Dermis lymphatic vessel endothelial cell (primary cell): Measurements from ENCODE around the gene HEPN1. TPM values are rescaled to one million over a fixed set of nuclear protein-coding genes. Genes with fewer than 3 reads are reported as not detected.

Experiments
- total RNA-seq: library from RNA; depleted of rRNA; stranded (reverse); fragments of >200 nt; gene quantifications from 2 replicates; pipeline ENCODE4 v1.2.1, GENCODE V29; 2014

Gene HEPN1
- total RNA-seq = not detected in 2 replicates

DNA sequence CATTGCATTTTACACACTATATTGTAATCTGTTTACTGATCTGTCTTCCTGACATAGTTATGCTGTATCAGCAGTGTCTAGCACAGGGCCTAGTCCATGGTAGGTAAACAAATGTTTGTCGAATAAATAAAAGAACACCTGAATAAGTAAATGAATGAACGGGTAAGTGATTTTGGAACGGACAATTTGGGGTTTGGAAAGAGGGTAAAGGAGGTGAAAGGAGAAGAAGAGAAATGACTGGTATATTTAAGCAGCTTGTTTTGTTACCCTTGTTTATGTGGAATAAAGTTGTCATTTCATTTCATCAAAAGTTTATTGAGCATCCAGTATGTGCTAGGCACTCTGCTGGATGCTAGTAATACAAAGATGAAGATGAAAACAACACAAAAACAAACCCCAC lies at the start of gene HEPN1:
Gene HEPN1, plus strand, starts transcription at position 301 of the 400 bp plus-strand sequence.

DNA sequence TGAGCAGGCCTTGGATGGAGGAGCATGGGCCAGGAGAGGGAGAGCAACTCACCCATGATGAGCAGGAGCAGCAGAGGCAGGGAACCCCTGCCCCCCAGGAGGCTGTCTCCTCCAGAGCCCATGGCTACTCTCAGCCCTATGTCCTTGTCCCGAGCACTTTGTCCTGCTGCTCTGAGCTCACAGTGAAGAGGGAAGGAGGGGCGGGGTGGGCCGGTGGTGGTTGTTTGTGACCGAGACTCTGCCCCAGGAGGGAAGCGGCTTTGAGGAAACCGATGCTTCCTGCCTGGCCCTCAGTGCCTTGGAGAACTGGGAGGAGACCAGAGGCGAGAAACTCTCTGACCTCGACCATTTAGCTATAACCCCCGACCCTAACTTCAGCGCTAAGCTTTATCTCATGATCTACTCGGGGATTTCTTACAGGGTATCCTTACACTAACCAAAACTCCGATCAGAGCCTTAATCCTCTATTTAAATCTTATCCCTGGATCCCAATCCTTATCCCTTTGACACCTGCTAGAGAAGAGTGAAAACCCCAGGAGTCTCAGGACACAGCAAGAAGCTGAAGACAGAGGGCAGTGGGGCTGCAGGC lies 21.3 kb upstream of the HEPN1 start, which contains the start of gene ROBO4:
Gene ROBO4, minus strand, starts transcription at position 192 of the 589 bp plus-strand sequence. Its CDS starts 70 bp downstream, at position 122.

DNA sequence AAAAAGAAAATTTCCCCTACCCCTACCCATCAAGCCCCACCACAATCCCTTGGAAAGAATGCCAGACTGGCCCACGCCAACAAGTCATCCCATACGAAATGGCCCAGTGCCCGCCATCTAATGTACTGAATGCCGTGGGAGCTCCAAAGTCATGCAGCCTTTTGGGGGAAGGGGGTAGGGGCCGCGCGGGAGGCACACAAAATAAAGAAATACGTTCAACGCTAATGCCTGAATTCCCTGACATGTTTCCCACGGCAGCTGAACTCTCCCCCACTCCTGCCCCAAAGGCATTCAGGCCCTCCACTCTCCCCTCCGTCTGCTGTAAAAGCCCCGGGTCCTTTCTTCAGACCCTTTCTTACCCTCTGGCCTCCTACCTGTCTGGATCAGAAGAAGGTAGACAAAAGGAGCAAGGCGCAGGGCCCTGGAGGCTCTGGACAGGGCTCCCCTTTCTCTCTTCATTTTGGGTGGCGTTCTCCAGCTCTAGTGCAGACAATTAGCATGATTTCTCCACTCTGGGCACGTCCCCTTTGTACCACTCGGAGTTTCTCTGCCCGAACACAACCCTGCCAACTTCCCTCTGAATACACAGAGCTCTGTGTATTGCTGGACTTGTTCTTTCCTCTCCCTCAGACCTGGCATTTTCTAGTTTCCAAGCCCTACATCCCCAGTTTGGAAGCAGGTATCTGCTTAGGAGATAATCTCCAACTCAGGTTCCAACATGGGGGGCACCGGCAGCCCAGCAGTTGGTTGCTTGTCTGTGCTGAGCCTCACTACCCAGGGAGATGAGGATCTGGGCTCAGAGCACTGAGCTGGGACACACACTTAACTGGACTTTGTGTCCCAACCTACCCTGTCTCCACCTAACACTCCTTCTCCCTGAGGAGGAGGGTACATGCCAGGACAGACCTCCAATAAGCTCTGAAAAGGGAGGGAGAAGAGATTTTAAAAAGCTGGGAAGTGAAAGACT lies 16.8 kb downstream of the HEPN1 start, which contains the start of gene HEPACAM:
Gene HEPACAM, minus strand, starts transcription at position 500 of the 967 bp plus-strand sequence. Its CDS starts 41 bp downstream, at position 459.

DNA sequence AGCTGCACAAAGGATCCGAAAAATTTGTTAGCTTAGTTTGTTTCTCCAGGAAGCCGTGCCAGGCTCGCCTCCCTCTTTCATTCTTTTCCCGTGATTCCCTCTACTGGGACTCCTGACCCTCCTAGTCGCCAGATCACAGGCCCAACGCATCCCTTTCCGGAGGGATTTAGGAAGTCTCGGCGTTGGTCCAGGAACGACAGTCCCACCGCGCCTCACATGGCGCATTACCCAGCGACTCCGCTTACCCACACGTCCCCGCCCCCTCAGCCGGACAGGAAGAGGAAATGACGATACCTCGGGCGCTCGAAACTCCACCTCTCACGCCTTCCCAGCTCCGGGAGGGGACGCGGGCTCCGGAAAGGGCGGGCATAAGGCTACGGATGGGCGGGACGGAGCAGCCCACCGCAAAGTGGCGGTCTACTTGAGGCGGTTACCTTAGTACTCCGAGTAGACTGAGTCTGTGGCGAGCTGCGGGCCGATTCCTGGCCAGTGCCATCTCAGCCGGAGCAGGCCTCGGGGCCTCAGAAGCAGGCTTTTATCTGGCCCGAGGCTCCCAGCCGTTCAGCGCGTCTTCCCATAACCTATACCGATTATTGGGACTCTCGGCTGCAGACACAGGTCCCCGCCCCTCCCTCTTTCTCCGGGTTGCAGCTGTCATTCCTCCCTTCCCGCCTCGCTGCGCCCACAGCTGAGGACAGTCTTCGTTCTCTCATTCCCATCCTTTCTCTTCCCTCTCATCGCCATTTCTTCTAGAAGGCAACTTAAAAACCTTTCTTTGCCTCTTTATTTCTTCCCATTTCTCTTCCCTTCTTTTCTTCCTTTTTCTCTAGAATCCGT lies 34.9 kb downstream of the HEPN1 start, which contains the start of gene CCDC15:
Gene CCDC15, plus strand, starts transcription at position 450 of the 837 bp plus-strand sequence. CDS start 531 bp downstream, outside the sequence.

Other genes with a start within 250 kb of the HEPN1 start
- 12.2 and 13.8 TPM in 2 replicates for gene SIAE, start 245.5 kb upstream of the HEPN1 start, total RNA-seq
- 3.6 and 5.9 TPM in 2 replicates for gene SPA17, start 245.3 kb upstream of the HEPN1 start, total RNA-seq
- gene NRGN, start 179.3 kb upstream of the HEPN1 start, total RNA-seq = 0.11 and 0.17 TPM in 2 replicates
- under 0.01 and 0.09 TPM in 2 replicates for gene VSIG2, start 167.0 kb upstream of the HEPN1 start, total RNA-seq
- 9.3 and 15.8 TPM in 2 replicates for gene ESAM, start 157.0 kb upstream of the HEPN1 start, total RNA-seq
- 6.0 and 8.9 TPM in 2 replicates for gene MSANTD2, start 118.8 kb upstream of the HEPN1 start, total RNA-seq
- gene ROBO3, start 53.8 kb upstream of the HEPN1 start, total RNA-seq = 13.1 and 15.0 TPM in 2 replicates
- gene ROBO4, start 21.4 kb upstream of the HEPN1 start, total RNA-seq = 181 and 296 TPM in 2 replicates
- under 0.01 TPM in 2 replicates for gene HEPACAM, start 16.8 kb downstream of the HEPN1 start, total RNA-seq
- gene CCDC15, start 35.0 kb downstream of the HEPN1 start, total RNA-seq = 0.76 and 1.5 TPM in 2 replicates
- gene SLC37A2, start 144.1 kb downstream of the HEPN1 start, total RNA-seq = 0.87 and 0.95 TPM in 2 replicates
- 21.6 and 21.8 TPM in 2 replicates for gene TMEM218, start 192.4 kb downstream of the HEPN1 start, total RNA-seq
- not detected in 2 replicates for gene PKNOX2, start 245.5 kb downstream of the HEPN1 start, total RNA-seq